Fibroblast of pulmonary artery (primary cell): ENCODE results near the gene SS18L1.

Source experiments
- DNase-seq: peaks from one replicate; pipeline ENCODE4 v3.0.0-alpha.2; 2010; ENCODE audit warnings: low read depth
- H3K4me3 ChIP-seq: replicated peaks from 2 replicates; pipeline ENCODE4 v1.5.1; 2011; ENCODE audit warnings: low read depth, mild to moderate bottlenecking, control low read depth, low read length, moderate library complexity
- CTCF ChIP-seq: IDR thresholded peaks from 2 replicates; pipeline ENCODE4 v1.5.1; 2011; ENCODE audit warnings: mild to moderate bottlenecking, control low read depth, low read length, inconsistent platforms; ENCODE audit errors: missing control alignments

Gene SS18L1

GRCh38 chr20:62212299-62212698 is 68.7 kb downstream of the SS18L1 start:
- TF ChIP-seq CTCF = no peak
- no peak for DNase-seq
- no peak overlapping the region for H3K4me3 ChIP-seq

GRCh38 chr20:62214067-62214466 is 70.5 kb downstream of the SS18L1 start:
- DNase-seq = no peak
- no peak overlapping the region for H3K4me3 ChIP-seq
- no peak for TF ChIP-seq CTCF

- no peak for TF ChIP-seq CTCF
- H3K4me3 ChIP-seq = no peak overlapping the region
- no peak for DNase-seq
Observed at GRCh38 chr20:62215020-62215990, 71.7 kb downstream of the SS18L1 start.

GRCh38 chr20:62215991-62216635 is 72.5 kb downstream of the SS18L1 start:
- no peak overlapping the region for H3K4me3 ChIP-seq
- TF ChIP-seq CTCF = no peak
- no peak for DNase-seq

- H3K4me3 ChIP-seq = no peak overlapping the region
- no peak for DNase-seq
- TF ChIP-seq CTCF = no peak
Observed at GRCh38 chr20:62216636-62217566, 73.3 kb downstream of the SS18L1 start.

- DNase-seq = no peak
- no peak overlapping the region for H3K4me3 ChIP-seq
- no peak for TF ChIP-seq CTCF
Observed at GRCh38 chr20:62217913-62218773, 74.6 kb downstream of the SS18L1 start.
